Endothelial cell of umbilical vein (primary cell): ENCODE measurements around the gene CYP8B1.

Source experiments
- CTCF ChIP-seq, 2 donors: IDR thresholded peaks; 1 replicate in 1 of 2; 2 replicates in 1 of 2; pipeline ENCODE4 v1.5.1; 2011; ENCODE audit warnings: low read length in 2 of 2, mild to moderate bottlenecking in 2 of 2, moderate library complexity in 2 of 2, control low read depth in 1 of 2, inconsistent platforms in 1 of 2, low read depth in 1 of 2; ENCODE audit not compliant: insufficient read depth in 1 of 2; ENCODE audit errors: extremely low read depth in 1 of 2
- EZH2 ChIP-seq: IDR thresholded peaks from 2 replicates; pipeline ENCODE4 v1.6.1; 2012; ENCODE audit warnings: borderline replicate concordance, low read depth, mild to moderate bottlenecking, moderate library complexity, low read length, inconsistent platforms; ENCODE audit not compliant: severe bottlenecking
- MYC ChIP-seq: IDR thresholded peaks from one replicate; pipeline ENCODE4 v1.6.1; 2011; ENCODE audit warnings: mild to moderate bottlenecking, low read depth, low read length
- POLR2A ChIP-seq: IDR thresholded peaks from 2 replicates; pipeline ENCODE4 v1.6.1; 2012; ENCODE audit warnings: low read depth, mild to moderate bottlenecking, control low read depth, low read length
- POLR2AphosphoS5 ChIP-seq: IDR thresholded peaks from 2 replicates; pipeline ENCODE4 v1.6.1; 2012; ENCODE audit warnings: low read depth, mild to moderate bottlenecking, control low read depth, low read length, moderate library complexity; ENCODE audit not compliant: insufficient read depth

DNA sequence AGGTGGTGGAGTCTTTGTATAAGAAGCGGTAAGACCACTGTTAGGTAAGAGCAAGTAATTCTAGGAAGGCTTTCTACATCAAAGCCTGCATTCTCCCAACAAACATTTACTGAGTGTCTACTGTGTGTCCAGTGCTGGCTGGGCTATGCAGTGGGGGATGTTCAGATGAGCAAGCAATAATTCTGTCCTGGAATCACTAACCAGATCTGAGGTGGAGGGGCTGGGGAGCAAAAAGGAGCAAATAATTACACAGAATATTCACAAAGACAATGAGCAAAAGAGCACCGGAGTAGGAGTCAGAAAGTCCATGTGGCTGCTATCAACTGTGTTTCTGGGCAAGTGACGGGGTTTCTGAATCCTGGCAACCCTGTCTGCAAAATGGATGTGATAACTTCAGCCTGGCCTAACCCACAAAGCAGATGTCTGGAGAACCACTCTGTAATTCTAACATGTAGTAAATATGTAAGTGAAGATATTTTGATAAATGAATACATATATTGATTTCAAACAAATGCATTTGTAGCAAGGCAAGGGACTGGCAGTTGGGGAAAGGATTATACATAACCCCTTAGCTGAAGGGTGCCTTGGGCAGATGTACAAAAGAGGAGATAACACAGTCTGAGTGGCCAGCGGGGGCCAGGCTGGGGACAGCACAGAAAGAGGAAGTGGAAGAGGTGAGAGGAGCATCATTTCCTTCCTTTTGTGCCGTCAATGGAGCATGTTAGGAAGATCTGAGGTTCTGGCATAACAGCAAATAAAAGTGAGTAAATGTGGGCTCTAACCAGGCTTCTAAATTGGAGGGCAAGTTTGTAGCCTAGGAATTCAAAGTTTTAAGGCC, 28.8 kb downstream of the CYP8B1 start:
- TF ChIP-seq POLR2AphosphoS5, result no peak
- no peak for TF ChIP-seq CTCF (IDR thresholded peaks at IDR 0.05; ENCODE audit: extremely low read depth in 1 of 2, insufficient read depth in 1 of 2, low read depth in 1 of 2, low read length in 2 of 2)
- no peak for TF ChIP-seq EZH2
- no peak for TF ChIP-seq MYC
- TF ChIP-seq POLR2A, result no peak
